AG04450 (cell line): Measurements from ENCODE around the gene B3GNT8. TPM values are rescaled to one million over a fixed set of nuclear protein-coding genes. Genes with fewer than 3 reads are reported as not detected.
A peak's percentile ranks its signal among the peaks of the same experiment; 100 is the strongest.

Experiments
- CTCF ChIA-PET: fragments of 300-600, 350-600 bp; formaldehyde crosslinking; extraction: SDS; loops from one replicate; lab custom pipeline; 2022; ENCODE audit warnings: antibody characterized with exemption, inconsistent platforms; lab: Charles Lee
- POLR2A ChIA-PET: fragments of 350-600 bp; formaldehyde crosslinking; extraction: SDS; loops from one replicate; lab custom pipeline; 2021; ENCODE audit warnings: antibody characterized with exemption, inconsistent platforms; lab: Yijun Ruan, JAX
- DNase-seq: peaks from one replicate; pipeline ENCODE4 v3.0.0-alpha.2; 2011; ENCODE audit warnings: low read depth, low spot score
- H3K27ac ChIP-seq: one replicate; pipeline ENCODE4 v1.5.1; 2012; ENCODE audit warnings: low read depth, low read length, control low read depth
- H3K27me3 ChIP-seq: one replicate; pipeline ENCODE4 v1.6.0; 2012; ENCODE audit warnings: low read length; ENCODE audit not compliant: control insufficient read depth, insufficient read depth
- H3K4me3 ChIP-seq: 2 replicates; pipeline ENCODE4 v1.5.1; 2011; ENCODE audit warnings: mild to moderate bottlenecking, low read depth, low read length, control low read depth
- H3K9me3 ChIP-seq: 2 replicates; pipeline ENCODE4 v1.5.1; 2012; ENCODE audit warnings: low read length; ENCODE audit not compliant: control insufficient read depth, insufficient read depth
- CTCF ChIP-seq: IDR thresholded peaks from 2 replicates; pipeline ENCODE4 v1.5.1; 2011; ENCODE audit warnings: low read depth, low read length, control low read depth, inconsistent platforms
- polyA plus RNA-seq: library from polyadenylated mRNA; depleted of rRNA; stranded (reverse); fragments of >200 nt; gene quantifications from 2 replicates; pipeline ENCODE4 v1.2.3, GENCODE V29; 2011

B3GNT8 gene
- polyA plus RNA-seq, 1 experiment, result 0.14 TPM

DNA sequence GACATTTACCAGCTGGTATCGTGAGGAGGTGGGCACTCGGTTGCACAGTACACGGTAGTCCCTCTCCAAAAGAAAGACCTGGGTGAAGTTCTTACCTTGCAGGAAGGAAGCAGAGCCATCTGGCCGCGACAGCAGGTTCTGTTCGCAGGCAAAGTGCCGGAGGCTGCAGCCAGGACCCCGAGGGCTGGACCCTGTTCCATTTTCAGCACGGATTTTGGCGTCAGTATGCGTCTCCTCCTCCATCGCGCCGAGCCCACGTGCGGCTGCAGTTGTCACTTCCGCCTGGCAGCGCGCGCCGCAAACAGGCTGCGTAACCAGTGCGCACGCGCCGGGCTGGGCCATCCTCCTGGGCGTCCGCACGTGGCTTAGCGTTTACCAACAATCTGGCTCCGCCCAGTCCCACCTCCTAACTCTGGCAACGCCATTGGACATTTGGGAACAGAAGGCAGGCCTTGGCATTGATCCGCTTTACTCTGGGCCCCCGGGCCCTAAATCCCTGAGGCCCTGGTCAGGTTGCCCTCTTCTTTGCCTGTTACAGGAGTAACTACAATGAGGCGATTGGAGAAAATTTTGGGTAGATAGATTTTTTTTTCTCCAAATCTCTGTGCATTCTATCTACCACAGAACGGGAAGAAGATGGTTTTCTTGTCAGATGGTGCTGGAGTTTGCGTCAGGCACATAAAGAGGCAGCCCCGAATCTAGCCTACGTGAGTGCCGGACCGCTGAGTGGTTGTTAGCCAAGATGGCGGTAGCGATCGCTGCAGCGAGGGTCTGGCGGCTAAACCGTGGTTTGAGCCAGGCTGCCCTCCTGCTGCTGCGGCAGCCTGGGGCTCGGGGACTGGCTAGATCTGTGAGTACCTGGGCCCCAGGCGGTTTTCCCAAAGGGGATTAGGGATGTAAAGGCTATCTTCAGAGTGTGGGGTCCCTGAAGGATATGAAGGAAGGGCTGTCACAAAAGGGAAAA, 29.8 kb downstream of the B3GNT8 start, which contains the start of the genes BCKDHA and EXOSC5:
TSS of gene BCKDHA (plus strand) at position 733 of the 964 bp plus-strand sequence. CDS start at position 743, 10 bp downstream.
TSS of gene EXOSC5 (minus strand) at position 274 of the 964 bp plus-strand sequence. CDS start at position 243, 31 bp downstream.
- Histone ChIP-seq H3K9me3 (no peaks in the 10 kb centered on the region), H3K27me3 (no peaks in the 10 kb centered on the region), H3K4me3 (peak within 1 kb of the TSS; percentile 93), H3K27ac (peak within 1 kb of the TSS; percentile 85)
- no peak for TF ChIP-seq CTCF
- POLR2A ChIA-PET, result no interaction called here
- peak; percentile 100 for DNase-seq
- CTCF ChIA-PET, result no interaction called here

DNA sequence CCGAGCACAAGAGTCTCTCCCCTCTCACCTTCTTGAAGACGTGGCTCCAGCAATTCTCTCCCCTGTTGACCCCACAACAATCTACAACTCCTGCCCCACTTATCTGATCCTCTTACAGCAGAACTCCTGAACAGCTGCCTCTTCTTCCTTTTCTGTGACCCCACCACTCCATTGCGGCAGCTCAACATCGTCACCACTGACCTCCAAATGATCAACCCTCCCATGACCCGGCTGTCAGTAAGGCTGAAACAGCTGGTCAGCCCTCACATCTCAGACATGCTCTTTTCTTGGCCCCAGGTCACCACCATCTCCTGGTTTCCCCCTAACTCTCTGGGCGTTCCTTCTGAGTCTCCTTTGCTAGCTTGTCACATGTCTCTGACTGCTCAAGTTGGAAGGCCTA, 31.8 kb downstream of the B3GNT8 start:
- DNase-seq, result no peak
- POLR2A ChIA-PET, result no interaction called here
- Histone ChIP-seq H3K27me3 (no peaks in the 10 kb centered on the region), H3K9me3 (no peaks in the 10 kb centered on the region), H3K4me3 (no peak overlapping the region), H3K27ac (no peak overlapping the region)
- no peak for TF ChIP-seq CTCF
- CTCF ChIA-PET, result no interaction called here

GRCh38 chr19:41392775-41393174, 34.4 kb downstream of the B3GNT8 start:
- ChIA-PET CTCF (no interaction called here), POLR2A (no interaction called here)
- no peak for DNase-seq
- no peaks in the 10 kb centered on the region for H3K27me3 ChIP-seq
- no peaks in the 10 kb centered on the region for H3K9me3 ChIP-seq
- no peak overlapping the region for H3K4me3 ChIP-seq
- no peak overlapping the region for H3K27ac ChIP-seq
- TF ChIP-seq CTCF, result no peak

DNA sequence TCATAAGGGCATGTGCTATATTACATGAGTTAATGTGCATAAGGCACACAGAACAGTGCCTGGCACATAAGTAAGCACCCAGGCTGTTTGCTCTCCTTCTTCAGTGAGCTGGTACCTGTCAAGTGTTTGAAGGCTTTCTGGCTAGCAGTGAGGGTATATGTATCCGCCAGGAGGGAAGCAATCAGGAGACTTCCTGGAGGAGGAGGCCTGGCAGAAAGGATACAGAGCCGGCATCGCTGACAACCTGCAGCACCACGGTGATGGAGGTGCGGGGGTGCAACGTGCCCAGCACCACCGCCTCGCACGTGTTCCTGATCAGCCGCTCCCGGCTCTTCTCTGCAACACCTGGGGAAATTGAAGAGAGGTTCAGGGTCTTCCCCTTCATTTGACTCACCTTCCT, 35.6 kb downstream of the B3GNT8 start:
- Histone ChIP-seq H3K27ac (no peak overlapping the region), H3K27me3 (no peaks in the 10 kb centered on the region), H3K9me3 (no peaks in the 10 kb centered on the region), H3K4me3 (no peak overlapping the region)
- POLR2A ChIA-PET, result no interaction called here
- CTCF ChIA-PET, result no interaction called here
- no peak for DNase-seq
- TF ChIP-seq CTCF, result no peak

DNA sequence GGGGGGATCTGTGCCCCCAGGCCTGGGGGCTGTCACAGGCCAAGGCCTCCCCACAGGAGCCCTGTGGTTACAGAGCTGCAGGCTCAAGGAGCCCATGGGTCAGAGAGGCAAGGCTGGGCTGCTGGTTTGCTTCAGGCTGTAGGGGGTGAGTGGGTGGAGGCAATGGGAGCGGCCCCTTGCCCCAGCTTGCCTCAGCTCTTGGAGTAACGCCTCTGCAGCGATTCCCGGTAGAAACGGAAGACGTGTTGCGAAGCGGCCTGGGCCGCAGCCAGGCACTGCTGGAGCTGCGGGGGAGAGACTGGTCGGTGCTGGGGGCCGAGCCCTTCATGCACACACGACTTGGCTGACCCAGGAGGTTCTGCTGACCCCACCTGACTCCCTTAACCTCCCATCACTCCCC, 40.7 kb downstream of the B3GNT8 start:
- no peak for DNase-seq
- ChIA-PET POLR2A (no interaction called here), CTCF (no interaction called here)
- no peak overlapping the region for H3K27ac ChIP-seq
- no peak overlapping the region for H3K4me3 ChIP-seq
- H3K9me3 ChIP-seq, result no peaks in the 10 kb centered on the region
- no peak for TF ChIP-seq CTCF
- no peaks in the 10 kb centered on the region for H3K27me3 ChIP-seq
